HepG2 (cell line): ENCODE measurements around the gene ALKBH2. TPM values are rescaled to one million over a fixed set of nuclear protein-coding genes. Genes with fewer than 3 reads are reported as not detected.
A peak's percentile ranks its signal among the peaks of the same experiment; 100 is the strongest.

Experiments used
- ATAC-seq: fragments of 200-7000 bp; cut with Tn5 transposase; 3 replicates; pipeline ENCODE4 v1.9.1; 2020; ENCODE audit warnings: mild to moderate bottlenecking, moderate library complexity
- BruUV-seq: library from RNA; stranded (reverse); fragments of 400-500 nt; replicated peaks from 2 replicates; lab custom pipeline; 2021; lab: Mats Ljungman, UMichigan
- CTCF ChIA-PET: fragments of 300-600 bp; formaldehyde crosslinking; extraction: SDS; loops from one replicate; lab custom pipeline; 2021; ENCODE audit warnings: low total read pairs, inconsistent platforms, low intra/inter-chr PET ratio; lab: Yijun Ruan, JAX
- POLR2A ChIA-PET: fragments of 350-600 bp; sonication (Branson Sonifier 250); formaldehyde crosslinking; loops from one replicate; lab custom pipeline; 2020; ENCODE audit warnings: antibody characterized with exemption, inconsistent platforms; lab: Yijun Ruan, JAX
- DNase-seq: peaks from one replicate; pipeline ENCODE4 v3.0.0-alpha.2; 2015; ENCODE audit warnings: low spot score
- FAIRE-seq: peaks from 3 replicates; lab custom pipeline; 2011; peaks lifted over from hg19 to GRCh38; lab: Jason Lieb, UNC
- H2AFZ ChIP-seq: one replicate; pipeline ENCODE4 v1.6.1; 2011; ENCODE audit warnings: low read length, inconsistent platforms
- H3K27ac ChIP-seq: fragments of 300-600 bp; 3 replicates; pipeline ENCODE4 v1.8.0; 2011; ENCODE audit warnings: mixed run types, mild to moderate bottlenecking, mixed read lengths, low read length, inconsistent platforms; ENCODE audit not compliant: insufficient read depth; ENCODE audit errors: extremely low read length
- H3K27me3 ChIP-seq, 2 experiments: fragments of 200-600 bp in 1 of 2; 2 replicates in 1 of 2; 3 replicates in 1 of 2; pipeline versions ENCODE4 v1.6.0 to v1.8.0; 2011; ENCODE audit warnings: low read length in 2 of 2, mild to moderate bottlenecking in 2 of 2, moderate library complexity in 2 of 2, inconsistent platforms in 1 of 2; ENCODE audit not compliant: insufficient read depth in 2 of 2, control insufficient read depth in 1 of 2
- H3K36me3 ChIP-seq, 2 experiments: fragments of 200-600 bp in 1 of 2; replicated peaks in 1 of 2; 2 replicates in 1 of 2; 3 replicates in 1 of 2; pipeline versions ENCODE4 v1.5.1 to v1.8.0; 2011; ENCODE audit warnings: low read length in 2 of 2, inconsistent platforms in 1 of 2; ENCODE audit not compliant: insufficient read depth in 2 of 2, control insufficient read depth in 1 of 2
- H3K4me1 ChIP-seq: 2 replicates; pipeline ENCODE4 v1.5.1; 2012; ENCODE audit warnings: low read length, inconsistent platforms; ENCODE audit not compliant: insufficient read depth
- H3K4me2 ChIP-seq: 2 replicates; pipeline ENCODE4 v1.6.0; 2011; ENCODE audit warnings: low read depth, low read length, inconsistent platforms
- H3K4me3 ChIP-seq, 3 experiments: fragments of 200-600 bp in 1 of 3; sonication (generic), shearing (Covaris generic) in 1 of 3; replicated peaks in 1 of 3; 2 replicates each; pipeline ENCODE4 v1.5.1; 2011 to 2016; ENCODE audit warnings: low read length in 3 of 3, inconsistent platforms in 2 of 3, low read depth in 2 of 3, mild to moderate bottlenecking in 2 of 3, control low read depth in 1 of 3, mixed read lengths in 1 of 3; ENCODE audit not compliant: insufficient read depth in 1 of 3
- H3K79me2 ChIP-seq: one replicate; pipeline ENCODE4 v1.6.1; 2011; ENCODE audit warnings: low read length, inconsistent platforms; ENCODE audit not compliant: insufficient read depth
- H3K9ac ChIP-seq: 2 replicates; pipeline ENCODE4 v1.6.0; 2011; ENCODE audit warnings: mild to moderate bottlenecking, low read depth, low read length, inconsistent platforms; ENCODE audit not compliant: insufficient read depth
- H3K9me3 ChIP-seq: 2 replicates; pipeline ENCODE4 v1.5.1; 2012; ENCODE audit warnings: mild to moderate bottlenecking, low read length
- H4K20me1 ChIP-seq: 2 replicates; pipeline ENCODE4 v1.6.0; 2011; ENCODE audit warnings: inconsistent platforms, mild to moderate bottlenecking, low read length, moderate library complexity; ENCODE audit not compliant: insufficient read depth
- EP300 ChIP-seq, 3 experiments: sonication (generic) in 1 of 3; formaldehyde crosslinking in 1 of 3; IDR thresholded peaks; 2 replicates each; pipeline versions ENCODE4 v1.5.1 to v1.6.1; 2011 to 2020; ENCODE audit warnings: low read depth in 2 of 3, low read length in 2 of 3, borderline replicate concordance in 1 of 3, improper control_type of control experiment in 1 of 3, mild to moderate bottlenecking in 1 of 3, missing genetic modification reagents in 1 of 3, moderate library complexity in 1 of 3
- HNRNPH1 ChIP-seq: fragments of 200-400 bp; formaldehyde crosslinking; optimal IDR thresholded peaks from 2 replicates; pipeline ENCODE3; 2017; ENCODE audit warnings: mild to moderate bottlenecking, low read depth, low read length
- ZBTB7B ChIP-seq: sonication (generic); formaldehyde crosslinking; IDR thresholded peaks from 2 replicates; pipeline ENCODE4 v1.4.0; 2020; ENCODE audit warnings: missing genetic modification reagents
- ZNF136 ChIP-seq: sonication (generic); formaldehyde crosslinking; IDR thresholded peaks from 2 replicates; pipeline ENCODE4 v1.8.1; 2022; ENCODE audit warnings: low read depth, mild to moderate bottlenecking, moderate library complexity, missing genetic modification reagents
- ZNF143 ChIP-seq: sonication (generic); formaldehyde crosslinking; IDR thresholded peaks from 2 replicates; pipeline ENCODE4 v1.4.0; 2020; ENCODE audit warnings: missing genetic modification reagents
- ZNF446 ChIP-seq: sonication (generic); formaldehyde crosslinking; IDR thresholded peaks from 2 replicates; pipeline ENCODE4 v1.5.0; 2020; ENCODE audit warnings: mild to moderate bottlenecking, missing genetic modification reagents
- ZNF562 ChIP-seq: sonication (generic); formaldehyde crosslinking; IDR thresholded peaks from 2 replicates; pipeline ENCODE4 v1.8.0; 2022; ENCODE audit warnings: missing genetic modification reagents, borderline replicate concordance
- WGBS: methylation state at CpG from one replicate; pipeline ENCODE4 v1.1.6; 2017; ENCODE audit warnings: low lambda C conversion rate; 5-methylcytosine and 5-hydroxymethylcytosine counted together
- in situ Hi-C: cut with HindIII; loops from 2 replicates; pipeline ENCODE4 v1.10.0; 2017; ENCODE audit warnings: low pct_unique_long_range_greater_than_20kb; ENCODE audit not compliant: extremely low pct_ligation_motif_present
- intact Hi-C: fragments of 100-400 bp; cut with micrococcal nuclease; formaldehyde crosslinking; loops from one replicate; pipeline ENCODE4 v1.10.0; 2022; ENCODE audit not compliant: unreplicated experiment
- polyA plus RNA-seq, 8 experiments: library from polyadenylated mRNA; depleted of rRNA in 3 of 8; stranded (reverse) in 7 of 8; unstranded in 1 of 8; fragments of >200 nt; fragmentation: Illumina TruSeq in 4 of 8; extraction: Trizol in 4 of 8; gene quantifications; 2 replicates each; pipeline versions ENCODE4 v1.2.1 to v1.2.3, GENCODE V29; 2011 to 2016; ENCODE audit warnings: low read depth in 4 of 8, missing spikeins in 1 of 8, mixed read lengths in 1 of 8; ENCODE audit not compliant: insufficient read depth in 1 of 8
- total RNA-seq, 5 experiments: library from RNA; depleted of rRNA; stranded (reverse); fragments of >200 nt; fragmentation: Illumina TruSeq; extraction: Trizol; gene quantifications; 2 replicates each; pipeline ENCODE4 v1.2.3, GENCODE V29; 2016; ENCODE audit warnings: low read depth in 1 of 5
- TF ChIP-seq, protein P1 (sequence below): sonication (generic); formaldehyde crosslinking; IDR thresholded peaks from 2 replicates; pipeline ENCODE4 v1.5.1; 2020; ENCODE audit warnings: missing genetic modification reagents, mild to moderate bottlenecking, borderline replicate concordance
- TF ChIP-seq, protein P2 (sequence below): sonication (generic); formaldehyde crosslinking; IDR thresholded peaks from 2 replicates; pipeline ENCODE4 v1.5.0; 2020; ENCODE audit warnings: mild to moderate bottlenecking, missing genetic modification reagents
- TF ChIP-seq, protein P3 (sequence below): sonication (generic); formaldehyde crosslinking; conservative IDR thresholded peaks from 2 replicates; pipeline ENCODE4 v1.8.0; 2022; ENCODE audit warnings: missing genetic modification reagents

Gene ALKBH2
- total and polyA plus RNA-seq, 2 of the 13 experiments (the other 11 are each of a cell fraction or from before 2014, with no cell fraction given): 21.0 to 40.5 TPM

DNA sequence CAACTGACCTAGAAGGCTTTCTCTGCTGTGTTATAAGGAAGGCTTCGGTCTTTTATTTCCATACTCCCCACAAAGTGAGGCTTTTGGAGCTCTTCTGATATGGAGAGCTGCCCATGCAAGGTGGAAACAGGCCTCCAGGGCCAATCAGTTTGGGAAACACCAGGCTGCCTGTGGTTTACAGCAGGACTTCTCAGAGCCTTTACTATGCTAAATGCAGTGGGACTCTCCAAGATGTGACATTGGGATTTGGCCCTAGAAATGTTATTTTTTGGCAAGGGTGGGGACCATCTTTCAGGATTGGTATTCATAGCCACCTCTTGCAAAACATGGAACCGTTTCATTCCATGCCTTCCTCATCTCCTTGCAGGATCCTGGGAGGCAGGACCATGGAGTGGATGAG is 26.8 kb upstream of the ALKBH2 start:
- Histone ChIP-seq H3K79me2 (peaks cover 1% of the 10 kb centered on the region), H3K9ac (no peak overlapping the region), H3K4me1 (peaks cover 43% of the 10 kb centered on the region), H3K27me3 (no peaks in the 10 kb centered on the region), H3K4me2 (no peak overlapping the region), H4K20me1 (no peaks in the 10 kb centered on the region), H2AFZ (no peak overlapping the region), H3K27ac (no peak overlapping the region), H3K9me3 (no peaks in the 10 kb centered on the region), H3K36me3 (no peaks in the 10 kb centered on the region; a peak in 1 of 5 replicates), H3K4me3 (no peak overlapping the region)
- ChIA-PET POLR2A (no interaction called here), CTCF (no interaction called here)
- ATAC-seq (no peak), DNase-seq (no peak), FAIRE-seq (no peak)
- BruUV-seq: no TSS peak
- 96% methylated on average over 2 of the region's 2 CpGs for whole genome bisulfite sequencing
- intact Hi-C loops (no loop called here), in situ Hi-C loops (no loop called here)
- TF ChIP-seq HNRNPH1: no peak
- TF ChIP-seq ZNF562: no peak
- TF ChIP-seq, protein P1, sequence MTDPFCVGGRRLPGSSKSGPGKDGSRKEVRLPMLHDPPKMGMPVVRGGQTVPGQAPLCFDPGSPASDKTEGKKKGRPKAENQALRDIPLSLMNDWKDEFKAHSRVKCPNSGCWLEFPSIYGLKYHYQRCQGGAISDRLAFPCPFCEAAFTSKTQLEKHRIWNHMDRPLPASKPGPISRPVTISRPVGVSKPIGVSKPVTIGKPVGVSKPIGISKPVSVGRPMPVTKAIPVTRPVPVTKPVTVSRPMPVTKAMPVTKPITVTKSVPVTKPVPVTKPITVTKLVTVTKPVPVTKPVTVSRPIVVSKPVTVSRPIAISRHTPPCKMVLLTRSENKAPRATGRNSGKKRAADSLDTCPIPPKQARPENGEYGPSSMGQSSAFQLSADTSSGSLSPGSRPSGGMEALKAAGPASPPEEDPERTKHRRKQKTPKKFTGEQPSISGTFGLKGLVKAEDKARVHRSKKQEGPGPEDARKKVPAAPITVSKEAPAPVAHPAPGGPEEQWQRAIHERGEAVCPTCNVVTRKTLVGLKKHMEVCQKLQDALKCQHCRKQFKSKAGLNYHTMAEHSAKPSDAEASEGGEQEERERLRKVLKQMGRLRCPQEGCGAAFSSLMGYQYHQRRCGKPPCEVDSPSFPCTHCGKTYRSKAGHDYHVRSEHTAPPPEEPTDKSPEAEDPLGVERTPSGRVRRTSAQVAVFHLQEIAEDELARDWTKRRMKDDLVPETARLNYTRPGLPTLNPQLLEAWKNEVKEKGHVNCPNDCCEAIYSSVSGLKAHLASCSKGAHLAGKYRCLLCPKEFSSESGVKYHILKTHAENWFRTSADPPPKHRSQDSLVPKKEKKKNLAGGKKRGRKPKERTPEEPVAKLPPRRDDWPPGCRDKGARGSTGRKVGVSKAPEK (CRISPR knock-in tag): no peak
- TF ChIP-seq ZNF446: no peak

DNA sequence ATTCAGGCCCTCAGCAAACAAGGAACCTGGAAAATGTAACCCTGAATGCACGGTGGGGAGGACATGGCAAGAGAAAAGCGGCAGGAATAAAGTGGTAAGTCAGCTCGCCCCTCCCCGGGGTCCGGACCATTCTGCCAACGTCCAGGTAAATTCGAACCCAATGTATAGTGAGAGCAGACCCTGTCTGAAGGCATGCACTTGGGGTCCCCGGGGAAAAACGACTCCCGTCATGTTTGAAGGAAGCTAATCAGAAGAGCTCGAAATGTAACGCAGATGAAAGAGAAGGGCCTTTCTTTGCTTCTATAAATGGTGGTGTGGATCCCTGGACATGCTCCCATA is 23.3 kb upstream of the ALKBH2 start:
- ChIA-PET POLR2A (interaction anchor here (0.9 to 3.2 kb wide), 14 partner anchors 17 to 554 kb away, joined by 3 to 22 read pairs (median 4); partner anchors contain the start of genes ISCU and SSH1), CTCF (no interaction called here)
- H3K36me3 ChIP-seq: no peaks in the 10 kb centered on the region; a peak in 1 of 5 replicates
- no TSS peak for BruUV-seq
- peaks cover 76% of the 10 kb centered on the region for H3K4me1 ChIP-seq
- no peaks in the 10 kb centered on the region for H3K27me3 ChIP-seq
- FAIRE-seq (no peak), DNase-seq (no peak), ATAC-seq (peak; percentile 25)
- H3K4me3 ChIP-seq: peak overlapping the region; percentile 52 to 86 (median 65)
- in situ Hi-C loops: no loop called here
- H3K27ac ChIP-seq: peak overlapping the region; percentile 97
- peaks cover 13% of the 10 kb centered on the region for H3K79me2 ChIP-seq
- WGBS: 3% methylated on average over 12 of the region's 12 CpGs
- intact Hi-C loops: loop anchor here (5.0 kb wide), 2 partner anchors 36 to 131 kb away; no protein-coding TSS in a partner anchor
- peak overlapping the region; percentile 93 for H3K4me2 ChIP-seq
- H3K9ac ChIP-seq: peak overlapping the region; percentile 80
- no peaks in the 10 kb centered on the region for H4K20me1 ChIP-seq
- H2AFZ ChIP-seq: peak overlapping the region; percentile 64
- no peaks in the 10 kb centered on the region for H3K9me3 ChIP-seq
- TF ChIP-seq ZBTB7B (CRISPR knock-in tag) (0 out of 2 replicates have a peak, but pooled peaks have one; percentile 27), ZNF143 (CRISPR knock-in tag) (no peak), ZNF136 (no peak), EP300 (IDR thresholded peaks at IDR 0.05; ENCODE audit: low read depth in 2 of 2, low read length in 2 of 2) (no peak), EP300 (CRISPR knock-in tag; IDR thresholded peaks at IDR 0.05; ENCODE audit: borderline replicate concordance) (no peak)
- TF ChIP-seq, protein P2, sequence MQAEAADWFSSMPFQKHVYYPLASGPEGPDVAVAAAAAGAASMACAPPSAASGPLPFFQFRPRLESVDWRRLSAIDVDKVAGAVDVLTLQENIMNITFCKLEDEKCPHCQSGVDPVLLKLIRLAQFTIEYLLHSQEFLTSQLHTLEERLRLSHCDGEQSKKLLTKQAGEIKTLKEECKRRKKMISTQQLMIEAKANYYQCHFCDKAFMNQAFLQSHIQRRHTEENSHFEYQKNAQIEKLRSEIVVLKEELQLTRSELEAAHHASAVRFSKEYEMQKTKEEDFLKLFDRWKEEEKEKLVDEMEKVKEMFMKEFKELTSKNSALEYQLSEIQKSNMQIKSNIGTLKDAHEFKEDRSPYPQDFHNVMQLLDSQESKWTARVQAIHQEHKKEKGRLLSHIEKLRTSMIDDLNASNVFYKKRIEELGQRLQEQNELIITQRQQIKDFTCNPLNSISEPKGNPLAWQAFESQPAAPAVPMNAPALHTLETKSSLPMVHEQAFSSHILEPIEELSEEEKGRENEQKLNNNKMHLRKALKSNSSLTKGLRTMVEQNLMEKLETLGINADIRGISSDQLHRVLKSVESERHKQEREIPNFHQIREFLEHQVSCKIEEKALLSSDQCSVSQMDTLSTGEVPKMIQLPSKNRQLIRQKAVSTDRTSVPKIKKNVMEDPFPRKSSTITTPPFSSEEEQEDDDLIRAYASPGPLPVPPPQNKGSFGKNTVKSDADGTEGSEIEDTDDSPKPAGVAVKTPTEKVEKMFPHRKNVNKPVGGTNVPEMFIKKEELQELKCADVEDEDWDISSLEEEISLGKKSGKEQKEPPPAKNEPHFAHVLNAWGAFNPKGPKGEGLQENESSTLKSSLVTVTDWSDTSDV (CRISPR knock-in tag): no peak
- TF ChIP-seq, protein P3, sequence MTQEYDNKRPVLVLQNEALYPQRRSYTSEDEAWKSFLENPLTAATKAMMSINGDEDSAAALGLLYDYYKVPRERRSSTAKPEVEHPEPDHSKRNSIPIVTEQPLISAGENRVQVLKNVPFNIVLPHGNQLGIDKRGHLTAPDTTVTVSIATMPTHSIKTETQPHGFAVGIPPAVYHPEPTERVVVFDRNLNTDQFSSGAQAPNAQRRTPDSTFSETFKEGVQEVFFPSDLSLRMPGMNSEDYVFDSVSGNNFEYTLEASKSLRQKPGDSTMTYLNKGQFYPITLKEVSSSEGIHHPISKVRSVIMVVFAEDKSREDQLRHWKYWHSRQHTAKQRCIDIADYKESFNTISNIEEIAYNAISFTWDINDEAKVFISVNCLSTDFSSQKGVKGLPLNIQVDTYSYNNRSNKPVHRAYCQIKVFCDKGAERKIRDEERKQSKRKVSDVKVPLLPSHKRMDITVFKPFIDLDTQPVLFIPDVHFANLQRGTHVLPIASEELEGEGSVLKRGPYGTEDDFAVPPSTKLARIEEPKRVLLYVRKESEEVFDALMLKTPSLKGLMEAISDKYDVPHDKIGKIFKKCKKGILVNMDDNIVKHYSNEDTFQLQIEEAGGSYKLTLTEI (CRISPR knock-in tag): no peak
